Keratinocyte (primary cell): ENCODE measurements around the gene SCMH1.

Experiments
- EZH2 ChIP-seq: IDR thresholded peaks from one replicate; pipeline ENCODE4 v1.6.1; 2012; ENCODE audit warnings: inconsistent platforms, mild to moderate bottlenecking, low read length, moderate library complexity
- TF ChIP-seq, protein P1 (sequence below), 3 experiments: IDR thresholded peaks in 1 of 3; conservative IDR thresholded peaks in 1 of 3; optimal IDR thresholded peaks in 1 of 3; 2 replicates in 2 of 3; 3 replicates in 1 of 3; pipeline versions ENCODE3 to v1.5.1; 2011; ENCODE audit warnings: low read length in 3 of 3, mild to moderate bottlenecking in 3 of 3, moderate library complexity in 2 of 3, control low read depth in 1 of 3, inconsistent platforms in 1 of 3; ENCODE audit not compliant: insufficient read depth in 2 of 3; ENCODE audit errors: extremely low read depth in 1 of 3

DNA sequence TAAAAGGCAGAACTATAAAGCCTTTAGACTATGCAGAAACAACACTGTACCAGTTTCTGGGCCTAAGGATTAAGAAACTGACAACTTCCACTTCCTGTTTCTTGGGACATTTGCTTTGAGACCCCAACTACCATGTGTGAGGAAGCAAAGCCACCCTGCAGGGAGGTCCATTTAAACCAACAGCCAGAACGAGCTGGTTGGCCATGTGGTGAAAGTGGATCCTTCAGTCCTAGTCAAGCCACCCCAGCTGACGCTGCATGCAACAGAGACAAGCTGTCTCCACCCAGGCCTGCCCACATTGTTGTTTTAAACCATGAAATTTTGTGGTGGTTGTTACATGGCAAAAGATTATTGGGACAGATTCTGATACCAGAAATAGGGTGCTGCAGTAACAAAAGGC, 188.8 kb downstream of the SCMH1 start:
- TF ChIP-seq, protein P1, sequence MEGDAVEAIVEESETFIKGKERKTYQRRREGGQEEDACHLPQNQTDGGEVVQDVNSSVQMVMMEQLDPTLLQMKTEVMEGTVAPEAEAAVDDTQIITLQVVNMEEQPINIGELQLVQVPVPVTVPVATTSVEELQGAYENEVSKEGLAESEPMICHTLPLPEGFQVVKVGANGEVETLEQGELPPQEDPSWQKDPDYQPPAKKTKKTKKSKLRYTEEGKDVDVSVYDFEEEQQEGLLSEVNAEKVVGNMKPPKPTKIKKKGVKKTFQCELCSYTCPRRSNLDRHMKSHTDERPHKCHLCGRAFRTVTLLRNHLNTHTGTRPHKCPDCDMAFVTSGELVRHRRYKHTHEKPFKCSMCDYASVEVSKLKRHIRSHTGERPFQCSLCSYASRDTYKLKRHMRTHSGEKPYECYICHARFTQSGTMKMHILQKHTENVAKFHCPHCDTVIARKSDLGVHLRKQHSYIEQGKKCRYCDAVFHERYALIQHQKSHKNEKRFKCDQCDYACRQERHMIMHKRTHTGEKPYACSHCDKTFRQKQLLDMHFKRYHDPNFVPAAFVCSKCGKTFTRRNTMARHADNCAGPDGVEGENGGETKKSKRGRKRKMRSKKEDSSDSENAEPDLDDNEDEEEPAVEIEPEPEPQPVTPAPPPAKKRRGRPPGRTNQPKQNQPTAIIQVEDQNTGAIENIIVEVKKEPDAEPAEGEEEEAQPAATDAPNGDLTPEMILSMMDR (optimal IDR thresholded peaks at IDR 0.05 in 1 of 3, IDR thresholded peaks at IDR 0.05 in 1 of 3, conservative IDR thresholded peaks at IDR 0.05 in 1 of 3; ENCODE audit: extremely low read depth in 1 of 3, insufficient read depth in 2 of 3, low read length in 3 of 3): no peak
- no peak for TF ChIP-seq EZH2
